MM.1S (cell line): ENCODE measurements around the gene AARS2.

ENCODE experiments used
- DNase-seq: peaks from one replicate; pipeline ENCODE4 v3.0.0-alpha.2; 2015
- H2AFZ ChIP-seq: fragments of 300-600 bp; sonication (generic); 2 replicates; pipeline ENCODE4 v1.6.0; 2016; ENCODE audit warnings: antibody characterized with exemption, low read length
- H3F3A ChIP-seq: fragments of 300-600 bp; sonication (generic); 2 replicates; pipeline ENCODE4 v1.6.1; 2016; ENCODE audit warnings: mild to moderate bottlenecking, antibody characterized with exemption, low read length, moderate library complexity, mixed read lengths; ENCODE audit not compliant: insufficient read depth
- H3K27ac ChIP-seq: fragments of 300-600 bp; sonication (generic); 2 replicates; pipeline ENCODE4 v1.5.1; 2016; ENCODE audit warnings: mild to moderate bottlenecking, low read length
- H3K27me3 ChIP-seq: fragments of 300-600 bp; sonication (generic); replicated peaks from 2 replicates; pipeline ENCODE4 v1.6.0; 2016; ENCODE audit warnings: low read length; ENCODE audit not compliant: insufficient read depth
- H3K36me3 ChIP-seq: fragments of 300-600 bp; sonication (generic); replicated peaks from 2 replicates; pipeline ENCODE4 v1.6.1; 2016; ENCODE audit warnings: mild to moderate bottlenecking, low read length, mixed read lengths; ENCODE audit not compliant: insufficient read depth
- H3K4me1 ChIP-seq: fragments of 300-600 bp; sonication (generic); 2 replicates; pipeline ENCODE4 v1.6.1; 2016; ENCODE audit warnings: low read length, mixed read lengths
- H3K4me2 ChIP-seq: fragments of 300-600 bp; sonication (generic); 2 replicates; pipeline ENCODE4 v1.6.0; 2016; ENCODE audit warnings: low read depth, low read length
- H3K4me3 ChIP-seq: fragments of 300-600 bp; sonication (generic); 2 replicates; pipeline ENCODE4 v1.5.1; 2016; ENCODE audit warnings: low read length, mixed read lengths
- H3K79me2 ChIP-seq: fragments of 300-600 bp; sonication (generic); 2 replicates; pipeline ENCODE4 v1.6.1; 2016; ENCODE audit warnings: mixed run types, low read length, mixed read lengths
- H3K9ac ChIP-seq: fragments of 300-600 bp; sonication (generic); 2 replicates; pipeline ENCODE4 v1.6.1; 2016; ENCODE audit warnings: low read length, mixed read lengths
- H3K9me2 ChIP-seq: fragments of 300-600 bp; sonication (generic); replicated peaks from 2 replicates; pipeline ENCODE4 v1.6.1; 2016; ENCODE audit warnings: mild to moderate bottlenecking, low read length, mixed read lengths; ENCODE audit not compliant: insufficient read depth
- H3K9me3 ChIP-seq: fragments of 300-600 bp; sonication (generic); replicated peaks from 2 replicates; pipeline ENCODE4 v1.6.1; 2016; ENCODE audit warnings: mild to moderate bottlenecking, low read length, mixed read lengths; ENCODE audit not compliant: insufficient read depth
- H4K20me1 ChIP-seq: fragments of 300-600 bp; sonication (generic); 2 replicates; pipeline ENCODE4 v1.6.1; 2016; ENCODE audit warnings: mild to moderate bottlenecking, low read length, moderate library complexity, mixed read lengths; ENCODE audit not compliant: insufficient read depth
- CTCF ChIP-seq: fragments of 300-600 bp; sonication (generic); IDR thresholded peaks from 2 replicates; pipeline ENCODE4 v1.5.1; 2016; ENCODE audit warnings: antibody characterized with exemption, low read length, mixed read lengths
- EZH2 ChIP-seq: fragments of 300-600 bp; sonication (generic); optimal IDR thresholded peaks from 2 replicates; pipeline ENCODE3; 2017; ENCODE audit warnings: low read depth, mild to moderate bottlenecking, antibody characterized with exemption, low read length, mixed read lengths
- EZH2phosphoT487 ChIP-seq: fragments of 300-600 bp; sonication (generic); IDR thresholded peaks from 2 replicates; pipeline ENCODE4 v1.6.1; 2018; ENCODE audit warnings: antibody characterized with exemption, low read length

AARS2 gene

GRCh38 chr6:44276667-44277640 lies 36.2 kb downstream of the AARS2 start:
- Histone ChIP-seq H3K36me3 (no peaks in the 10 kb centered on the region), H2AFZ (no peak overlapping the region), H3F3A (no peaks in the 10 kb centered on the region), H3K4me2 (no peak overlapping the region), H3K27ac (no peak overlapping the region), H3K79me2 (no peaks in the 10 kb centered on the region), H4K20me1 (no peaks in the 10 kb centered on the region), H3K9me3 (no peaks in the 10 kb centered on the region), H3K27me3 (peaks cover 57% of the 10 kb centered on the region), H3K4me3 (no peak overlapping the region), H3K9ac (no peak overlapping the region), H3K4me1 (no peaks in the 10 kb centered on the region), H3K9me2 (no peaks in the 10 kb centered on the region)
- DNase-seq, result no peak
- TF ChIP-seq EZH2, result no peak
- no peak for TF ChIP-seq CTCF
- TF ChIP-seq EZH2phosphoT487, result no peak

- Histone ChIP-seq H3K27ac (no peak overlapping the region), H3K9ac (no peak overlapping the region), H3K4me3 (no peak overlapping the region), H3K36me3 (no peaks in the 10 kb centered on the region), H4K20me1 (no peaks in the 10 kb centered on the region), H3K79me2 (no peaks in the 10 kb centered on the region), H3K9me3 (no peaks in the 10 kb centered on the region), H3K4me2 (no peak overlapping the region), H3K9me2 (no peaks in the 10 kb centered on the region), H3F3A (no peaks in the 10 kb centered on the region), H2AFZ (no peak overlapping the region), H3K27me3 (peaks cover 58% of the 10 kb centered on the region), H3K4me1 (no peaks in the 10 kb centered on the region)
- no peak for DNase-seq
- TF ChIP-seq EZH2 (no peak), CTCF (no peak), EZH2phosphoT487 (no peak)
These were observed 37.1 kb downstream of the AARS2 start for GRCh38 chr6:44275749-44276648.

GRCh38 chr6:44275271-44275748 lies 37.8 kb downstream of the AARS2 start:
- Histone ChIP-seq H3F3A (no peaks in the 10 kb centered on the region), H3K9me2 (no peaks in the 10 kb centered on the region), H3K79me2 (no peaks in the 10 kb centered on the region), H4K20me1 (no peaks in the 10 kb centered on the region), H3K4me3 (no peak overlapping the region), H3K4me2 (no peak overlapping the region), H3K27me3 (peaks cover 52% of the 10 kb centered on the region), H2AFZ (no peak overlapping the region), H3K4me1 (no peaks in the 10 kb centered on the region), H3K36me3 (no peaks in the 10 kb centered on the region), H3K27ac (no peak overlapping the region), H3K9me3 (no peaks in the 10 kb centered on the region), H3K9ac (no peak overlapping the region)
- TF ChIP-seq EZH2 (no peak), EZH2phosphoT487 (no peak)
- no peak for DNase-seq
